Measurements from ENCODE around the gene VPS41.

DNA sequence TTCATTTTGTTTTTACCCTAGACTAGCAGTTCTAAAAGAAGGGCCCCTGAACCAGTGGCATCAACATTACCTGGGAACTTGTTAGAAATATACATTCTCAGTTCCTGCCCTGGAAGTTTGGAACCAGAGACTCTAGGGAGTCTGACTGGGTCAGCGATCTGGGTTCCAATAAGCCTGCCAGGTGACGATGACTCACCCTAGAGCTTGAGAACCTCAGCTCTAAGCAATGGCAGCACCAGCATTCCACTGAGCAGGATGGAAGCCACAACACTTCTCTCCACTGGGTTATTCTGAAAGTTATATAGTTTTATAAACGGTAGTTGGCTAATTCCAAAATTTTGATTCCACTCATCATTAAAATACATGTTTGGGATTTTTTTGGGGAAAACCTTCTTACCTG is 180.8 kb downstream of the VPS41 start:
- TF ChIP-seq SIN3A (IDR thresholded peaks at IDR 0.05; ENCODE audit: borderline replicate concordance, low read depth, low read length) (no peak), EZH2phosphoT487 (IDR thresholded peaks at IDR 0.05; ENCODE audit: borderline replicate concordance, low read depth) (no peak), RFX5 (IDR thresholded peaks at IDR 0.05; ENCODE audit: low read length) (no peak), GABPA (IDR thresholded peaks at IDR 0.05; ENCODE audit: low read depth) (no peak), RXRA (IDR thresholded peaks at IDR 0.05; ENCODE audit: borderline replicate concordance, low read depth) (no peak), RAD21 (IDR thresholded peaks at IDR 0.05; ENCODE audit: low read length) (no peak), POLR2AphosphoS5 (IDR thresholded peaks at IDR 0.05; ENCODE audit: low read depth, low read length) (no peak), SMC3 (IDR thresholded peaks at IDR 0.05; ENCODE audit: low read depth, low read length) (no peak), FOXM1 (IDR thresholded peaks at IDR 0.05; ENCODE audit: low read depth) (no peak)
- TF ChIP-seq, protein P1, sequence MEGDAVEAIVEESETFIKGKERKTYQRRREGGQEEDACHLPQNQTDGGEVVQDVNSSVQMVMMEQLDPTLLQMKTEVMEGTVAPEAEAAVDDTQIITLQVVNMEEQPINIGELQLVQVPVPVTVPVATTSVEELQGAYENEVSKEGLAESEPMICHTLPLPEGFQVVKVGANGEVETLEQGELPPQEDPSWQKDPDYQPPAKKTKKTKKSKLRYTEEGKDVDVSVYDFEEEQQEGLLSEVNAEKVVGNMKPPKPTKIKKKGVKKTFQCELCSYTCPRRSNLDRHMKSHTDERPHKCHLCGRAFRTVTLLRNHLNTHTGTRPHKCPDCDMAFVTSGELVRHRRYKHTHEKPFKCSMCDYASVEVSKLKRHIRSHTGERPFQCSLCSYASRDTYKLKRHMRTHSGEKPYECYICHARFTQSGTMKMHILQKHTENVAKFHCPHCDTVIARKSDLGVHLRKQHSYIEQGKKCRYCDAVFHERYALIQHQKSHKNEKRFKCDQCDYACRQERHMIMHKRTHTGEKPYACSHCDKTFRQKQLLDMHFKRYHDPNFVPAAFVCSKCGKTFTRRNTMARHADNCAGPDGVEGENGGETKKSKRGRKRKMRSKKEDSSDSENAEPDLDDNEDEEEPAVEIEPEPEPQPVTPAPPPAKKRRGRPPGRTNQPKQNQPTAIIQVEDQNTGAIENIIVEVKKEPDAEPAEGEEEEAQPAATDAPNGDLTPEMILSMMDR (IDR thresholded peaks at IDR 0.05), result no peak
- TF ChIP-seq, protein P2, sequence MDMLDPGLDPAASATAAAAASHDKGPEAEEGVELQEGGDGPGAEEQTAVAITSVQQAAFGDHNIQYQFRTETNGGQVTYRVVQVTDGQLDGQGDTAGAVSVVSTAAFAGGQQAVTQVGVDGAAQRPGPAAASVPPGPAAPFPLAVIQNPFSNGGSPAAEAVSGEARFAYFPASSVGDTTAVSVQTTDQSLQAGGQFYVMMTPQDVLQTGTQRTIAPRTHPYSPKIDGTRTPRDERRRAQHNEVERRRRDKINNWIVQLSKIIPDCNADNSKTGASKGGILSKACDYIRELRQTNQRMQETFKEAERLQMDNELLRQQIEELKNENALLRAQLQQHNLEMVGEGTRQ (IDR thresholded peaks at IDR 0.05; ENCODE audit: borderline replicate concordance, low read depth, low read length), result no peak
